C4-2B (cell line): ENCODE results near the gene RNF150.

Source experiments
- H3K27ac ChIP-seq: fragments of 450-650 bp; 2 replicates; pipeline ENCODE4 v1.5.1; 2017
- CTCF ChIP-seq: fragments of 450-650 bp; conservative IDR thresholded peaks from 2 replicates; pipeline ENCODE4 v1.5.1; 2017; ENCODE audit warnings: mild to moderate bottlenecking
- ZFX ChIP-seq: fragments of 450-650 bp; IDR thresholded peaks from 2 replicates; pipeline ENCODE4 v1.6.1; 2017

The RNF150 gene

GRCh38 chr4:141142423-141142822, 9.2 kb upstream of the RNF150 start:
- no peak for TF ChIP-seq CTCF
- TF ChIP-seq ZFX = no peak
- no peak overlapping the region for H3K27ac ChIP-seq

DNA sequence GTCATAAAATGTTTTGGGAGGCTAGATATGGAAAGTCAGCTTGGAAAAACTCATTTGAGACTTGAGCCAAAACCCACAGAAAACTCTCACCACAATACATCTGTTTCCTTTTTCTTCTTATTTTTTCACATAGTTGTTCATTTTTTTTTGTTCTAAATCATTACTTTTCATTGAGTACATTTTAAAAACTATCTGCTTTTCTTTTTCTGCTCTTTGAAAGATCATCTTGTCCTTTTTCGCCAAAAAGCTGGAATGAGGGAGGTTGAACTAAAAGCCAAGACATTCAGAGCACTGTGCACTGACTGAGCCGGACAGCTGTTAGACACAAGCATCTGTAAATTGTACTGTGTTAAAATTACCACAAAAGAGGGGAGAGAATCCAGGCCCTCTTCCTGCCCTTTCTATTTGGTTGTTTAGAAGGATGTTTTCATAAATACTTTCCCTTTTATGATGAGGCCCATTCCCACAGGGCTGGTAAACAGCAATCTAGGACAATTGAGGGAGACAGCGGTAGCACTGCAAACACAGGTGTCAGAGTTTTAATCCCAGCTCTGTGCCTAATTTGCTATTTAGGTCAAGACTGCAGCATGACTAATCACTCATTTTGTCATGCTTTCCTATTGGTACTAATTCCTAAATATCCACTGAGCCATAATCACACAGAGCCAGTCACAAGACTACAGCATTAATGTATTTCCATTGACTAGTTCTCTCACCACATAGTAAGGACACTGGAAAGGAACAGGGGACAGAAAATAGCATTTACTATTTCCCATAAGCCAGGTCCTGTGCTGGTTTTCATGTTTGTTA, 7.3 kb upstream of the RNF150 start:
- no peak for TF ChIP-seq CTCF
- no peak for TF ChIP-seq ZFX
- H3K27ac ChIP-seq = no peak overlapping the region

DNA sequence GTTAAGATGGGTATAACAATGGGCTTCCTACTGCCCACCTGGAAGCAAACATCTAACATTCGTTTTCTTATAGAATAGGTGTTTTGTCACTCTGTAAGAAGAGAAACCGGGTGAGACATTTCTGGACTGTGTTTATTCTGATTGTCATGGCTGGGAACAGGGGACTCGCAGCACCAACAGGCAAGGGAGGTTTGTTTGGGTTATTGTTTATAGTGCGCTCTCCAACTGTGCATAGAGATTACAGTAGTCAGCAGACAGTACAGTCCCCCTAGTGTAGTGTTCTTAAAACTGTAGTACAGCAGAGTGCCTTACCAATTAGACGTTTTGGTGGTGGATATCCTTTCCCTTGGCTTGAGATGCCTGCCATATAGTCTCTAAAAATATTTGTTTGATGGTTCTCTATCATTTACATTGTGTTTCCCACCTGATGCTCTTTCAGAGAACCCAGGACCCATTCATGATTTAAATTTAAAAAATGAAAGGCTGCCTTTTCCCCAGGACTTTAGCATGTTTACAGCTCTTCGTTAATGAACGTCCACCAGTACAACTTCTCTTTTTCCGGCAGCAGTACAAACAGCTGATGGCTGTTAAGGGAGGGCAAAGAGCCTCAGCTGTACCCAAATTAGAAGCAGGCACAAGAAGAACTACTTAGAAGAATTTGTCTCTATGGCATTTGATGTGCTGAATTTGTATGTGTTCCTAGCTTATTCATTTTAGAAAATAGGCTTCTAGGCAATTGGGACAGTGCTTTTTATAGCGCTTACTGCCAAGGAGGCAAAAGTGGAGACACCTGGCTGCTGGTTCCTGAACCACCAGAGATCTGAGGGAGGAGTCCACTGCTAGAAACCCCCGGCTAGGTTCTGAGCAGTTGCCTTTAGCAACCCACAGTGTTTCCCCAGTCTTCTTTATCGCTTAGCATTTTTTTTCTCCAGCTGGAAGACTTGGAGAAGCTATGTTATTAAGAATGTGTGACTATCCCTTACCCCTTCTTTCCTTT, 1.0 kb upstream of the RNF150 start:
- TF ChIP-seq ZFX (no peak), CTCF (no peak)
- no peak overlapping the region for H3K27ac ChIP-seq

DNA sequence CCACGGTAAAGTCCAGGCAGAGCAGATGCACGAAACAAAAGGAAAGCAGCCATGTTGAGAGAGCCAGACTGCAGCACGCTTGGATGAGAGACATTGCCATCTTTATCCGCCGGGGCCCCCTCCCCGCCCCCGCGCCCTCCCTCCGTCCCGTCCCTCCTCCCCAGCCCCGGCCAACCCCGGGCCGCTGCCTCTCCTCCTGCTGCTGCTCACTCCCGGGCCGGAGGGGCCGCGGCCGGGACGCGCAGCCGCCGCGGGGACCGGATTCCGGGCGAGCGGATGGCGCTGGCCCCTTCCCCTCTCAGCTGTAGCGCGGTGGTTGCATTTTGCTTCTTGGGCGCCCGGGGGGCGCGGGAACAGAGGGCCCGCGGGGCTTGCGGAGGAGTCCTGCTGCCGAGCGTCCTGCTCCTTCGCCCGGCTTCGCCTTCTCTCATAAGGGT, 542 bp downstream of the RNF150 start:
- H3K27ac ChIP-seq = no peak overlapping the region
- TF ChIP-seq ZFX (no peak), CTCF (no peak)

DNA sequence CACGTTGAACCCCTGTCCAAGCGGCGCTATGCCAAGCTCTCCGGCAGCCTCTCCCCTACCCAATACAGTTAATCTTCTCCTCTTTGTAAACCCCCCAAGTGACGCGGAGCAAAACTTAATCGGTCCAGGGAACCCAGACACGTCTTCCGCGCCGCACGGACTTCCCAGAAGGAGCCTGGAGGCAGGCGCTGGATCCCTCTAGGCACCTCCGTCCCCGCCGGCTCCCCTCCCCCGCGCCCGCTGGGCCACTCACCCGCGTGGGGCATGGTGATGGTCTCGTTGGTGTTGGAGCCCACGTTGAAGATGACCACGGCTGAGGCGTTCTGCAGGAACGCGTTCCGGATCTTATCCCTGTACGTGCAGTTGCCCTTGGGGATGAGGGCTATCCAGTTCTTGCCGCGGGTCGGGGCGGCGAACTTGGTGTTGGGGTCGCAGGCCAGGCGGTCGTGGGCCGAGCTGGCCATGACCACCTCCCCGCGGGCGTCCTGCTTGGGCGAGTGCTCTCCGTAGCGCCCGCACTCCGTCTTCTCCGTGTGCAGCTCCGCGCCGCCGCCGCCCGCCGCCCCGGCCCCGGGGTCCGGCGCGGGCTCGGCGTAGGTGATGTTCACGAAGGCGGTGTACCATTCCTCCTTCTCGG, 1.1 kb downstream of the RNF150 start:
- TF ChIP-seq CTCF = no peak
- no peak for TF ChIP-seq ZFX
- no peak overlapping the region for H3K27ac ChIP-seq

- H3K27ac ChIP-seq = no peak overlapping the region
- TF ChIP-seq CTCF (no peak), ZFX (no peak)
Observed at GRCh38 chr4:141131723-141132071, 1.6 kb downstream of the RNF150 start.
